HG02852 (cell line): ENCODE results near the gene UBA3.

Experiments used
- ATAC-seq: cut with Tn5 transposase; IDR thresholded peaks from one replicate; pipeline ENCODE4 v1.9.1; 2021; ENCODE audit warnings: mild to moderate bottlenecking, moderate library complexity; ENCODE audit not compliant: unreplicated experiment

UBA3 gene

GRCh38 chr3:69079269-69080159 is 651 bp downstream of the UBA3 start:
- peak; percentile 11 for ATAC-seq

DNA sequence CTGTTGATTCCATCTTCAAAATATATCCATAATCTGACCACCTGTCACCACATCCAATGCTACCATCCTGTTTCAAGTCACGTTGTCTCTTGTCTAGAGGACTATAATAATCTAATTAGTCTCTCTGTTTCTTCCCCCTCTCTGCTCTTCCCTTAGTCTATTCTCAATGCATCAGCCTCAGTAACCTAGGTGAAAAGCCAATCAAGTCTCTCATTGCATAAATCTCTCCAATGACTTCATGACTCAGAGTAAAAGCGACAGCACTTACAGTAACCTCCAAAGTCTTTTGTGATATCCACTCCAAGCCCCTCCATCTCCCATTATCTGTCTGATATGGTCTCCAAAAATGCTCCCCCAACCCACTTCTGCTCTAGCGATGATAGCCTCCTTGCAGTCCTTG is 7.2 kb downstream of the UBA3 start:
- no peak for ATAC-seq

GRCh38 chr3:69066121-69066520 is 14.0 kb downstream of the UBA3 start:
- no peak for ATAC-seq

- no peak for ATAC-seq
Observed at GRCh38 chr3:69065318-69065964, 14.7 kb downstream of the UBA3 start.

- no peak for ATAC-seq
Observed at GRCh38 chr3:69063636-69064035, 16.5 kb downstream of the UBA3 start.

- ATAC-seq = no peak
Observed at GRCh38 chr3:69059688-69060087, 20.5 kb downstream of the UBA3 start.

GRCh38 chr3:69058947-69059224 is 21.3 kb downstream of the UBA3 start:
- no peak for ATAC-seq

DNA sequence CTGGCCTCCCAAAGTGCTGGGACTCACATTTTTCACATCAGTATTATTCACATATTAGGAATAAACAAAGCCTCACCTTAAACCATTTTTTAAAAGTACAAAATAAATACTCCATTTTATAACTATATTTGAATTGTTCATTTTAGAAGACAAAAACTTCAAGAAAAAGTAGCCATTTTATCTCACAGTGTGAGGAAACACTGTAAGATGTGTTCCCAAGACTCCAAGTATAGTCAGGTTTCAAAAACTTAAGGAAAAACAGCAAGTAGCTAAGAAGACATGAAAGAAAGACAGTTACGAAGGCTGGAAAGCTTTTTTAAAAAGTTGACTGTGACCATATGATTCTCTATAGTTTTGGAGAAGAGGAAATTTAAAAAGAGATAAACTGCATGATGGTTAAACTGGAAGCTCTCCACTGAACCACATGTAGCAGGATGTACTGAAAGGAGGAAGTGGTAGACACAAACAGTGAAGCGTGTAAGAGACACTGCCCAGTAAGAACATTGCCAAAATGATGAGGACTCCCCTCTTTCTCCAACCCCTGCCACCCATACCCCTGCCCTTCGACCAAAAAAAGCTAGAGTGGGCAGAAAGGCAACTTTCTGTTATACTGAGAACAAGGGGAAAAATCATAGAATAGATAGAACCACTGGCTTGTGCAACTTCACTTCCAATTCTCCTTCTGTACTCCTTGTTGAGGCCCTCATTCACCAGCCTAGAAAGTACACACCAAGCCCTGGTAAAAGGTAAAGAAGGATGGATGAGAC is 21.8 kb downstream of the UBA3 start:
- ATAC-seq = peak; percentile 97

GRCh38 chr3:69052472-69052898 is 27.7 kb downstream of the UBA3 start:
- peak; percentile 4 for ATAC-seq

DNA sequence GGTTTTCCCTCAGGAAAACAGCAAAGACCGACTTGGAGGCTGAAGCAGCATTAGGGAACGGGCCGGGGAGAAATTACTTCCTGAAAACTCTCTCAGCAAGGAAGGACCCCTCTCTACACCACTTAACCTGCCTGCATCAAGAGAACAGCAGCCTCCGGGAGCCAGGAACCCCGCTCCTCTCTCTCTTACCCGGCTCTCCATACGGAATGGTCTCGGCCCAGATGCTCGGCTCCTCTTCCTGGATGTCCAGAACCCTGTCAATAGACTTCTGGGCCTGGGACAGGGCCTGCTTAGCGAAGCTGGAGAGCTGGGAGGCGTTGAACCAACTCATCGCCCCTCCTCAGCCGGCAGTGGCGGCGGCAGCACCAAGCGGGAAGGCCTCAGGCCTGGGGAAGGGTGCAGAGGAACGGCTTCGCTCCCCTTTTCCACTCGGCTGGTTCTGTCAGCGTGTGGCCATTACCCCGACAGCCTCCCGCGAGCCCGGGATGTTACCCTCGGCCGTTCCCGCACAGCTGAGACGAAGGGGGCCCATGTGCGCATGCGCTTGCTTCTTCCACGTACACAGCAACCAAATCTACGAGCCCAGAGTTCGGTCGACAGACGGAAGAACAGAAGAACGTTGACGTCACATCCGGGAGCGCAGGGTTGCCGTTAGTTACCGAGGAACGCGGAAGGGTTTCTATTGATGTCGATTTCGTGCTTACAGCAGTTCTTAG is 28.3 kb downstream of the UBA3 start, which contains the start of gene TMF1:
Gene TMF1 (minus strand): TSS at position 578 of the 716 bp plus-strand sequence. CDS start 247 bp downstream, at position 331.
- peak; percentile 96 for ATAC-seq

GRCh38 chr3:69048990-69049389 is 31.2 kb downstream of the UBA3 start:
- ATAC-seq = no peak

DNA sequence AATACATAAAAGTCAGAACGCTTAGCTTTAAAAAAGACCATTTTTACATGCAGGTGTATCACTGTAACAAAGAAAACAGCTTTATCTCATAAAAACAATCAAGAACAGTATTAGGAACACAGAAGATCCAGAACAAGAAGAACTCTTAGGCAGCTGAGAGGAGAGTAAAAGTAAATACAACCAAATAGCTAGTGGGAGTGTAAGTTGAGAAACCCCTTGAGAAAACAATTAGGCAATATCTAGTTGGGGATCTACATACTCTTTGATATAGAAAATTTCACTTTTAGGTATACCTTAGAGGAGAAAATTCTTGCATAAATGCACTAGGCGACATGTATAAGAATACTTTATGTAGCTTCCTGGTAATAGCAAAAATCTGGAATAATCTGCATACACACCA is 35.6 kb downstream of the UBA3 start:
- ATAC-seq = no peak

GRCh38 chr3:69033470-69033869 is 46.7 kb downstream of the UBA3 start:
- no peak for ATAC-seq

GRCh38 chr3:69032737-69033136 is 47.4 kb downstream of the UBA3 start:
- ATAC-seq = no peak

DNA sequence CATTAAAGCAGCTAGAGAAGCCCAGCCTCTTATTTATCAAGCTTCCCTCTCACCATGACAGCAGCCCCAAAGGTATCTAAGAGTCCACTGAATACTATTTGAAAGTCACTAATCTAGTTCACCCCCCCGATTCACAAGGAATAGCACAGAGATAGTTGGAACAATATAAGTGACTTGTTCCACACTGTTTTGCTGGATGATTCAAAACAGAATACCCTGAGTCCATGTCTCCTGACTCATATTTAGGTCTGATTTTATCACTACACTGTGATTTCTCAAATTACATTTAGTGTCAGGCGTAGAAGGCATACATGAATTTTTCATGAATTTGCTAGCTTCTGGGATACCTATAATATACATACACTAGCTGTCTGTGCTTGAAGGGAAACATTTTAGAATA is 48.0 kb downstream of the UBA3 start:
- ATAC-seq = no peak

DNA sequence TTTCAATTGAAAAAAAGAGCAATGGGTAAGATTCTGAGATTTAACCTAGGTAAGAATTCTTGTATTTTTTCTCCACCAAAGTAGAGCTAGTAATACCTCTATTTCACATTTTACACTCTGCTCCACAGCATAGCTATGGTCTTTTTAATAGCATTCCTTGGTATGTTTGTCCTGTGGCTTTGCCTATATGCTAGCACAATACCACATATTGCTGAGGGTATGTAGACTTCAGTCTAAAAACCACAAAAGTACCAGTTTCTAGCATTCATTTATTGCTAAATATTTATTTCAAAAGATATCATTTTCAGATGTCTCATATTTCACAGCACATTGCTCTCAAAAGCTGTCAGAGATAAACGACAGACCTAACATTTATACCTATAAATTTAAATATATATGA is 48.5 kb downstream of the UBA3 start:
- ATAC-seq = no peak

DNA sequence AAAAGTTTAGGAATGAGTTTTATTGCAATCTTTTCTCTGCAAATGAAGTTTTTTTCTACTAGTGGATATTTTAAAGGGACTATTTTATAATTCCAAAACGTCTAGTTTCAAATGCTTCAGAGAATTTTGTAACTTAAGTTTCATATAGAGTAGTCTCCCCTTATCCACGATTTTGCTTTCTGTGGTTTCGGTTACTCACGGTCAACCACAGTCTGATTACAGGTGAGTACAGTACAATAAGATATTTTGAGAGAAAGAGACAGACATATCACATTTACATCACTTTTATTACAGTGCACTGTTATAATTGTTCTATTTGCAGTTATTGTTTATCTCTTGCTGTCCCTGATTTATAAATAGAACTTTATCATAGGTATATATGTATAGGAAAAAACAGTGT is 59.3 kb downstream of the UBA3 start:
- ATAC-seq = no peak

DNA sequence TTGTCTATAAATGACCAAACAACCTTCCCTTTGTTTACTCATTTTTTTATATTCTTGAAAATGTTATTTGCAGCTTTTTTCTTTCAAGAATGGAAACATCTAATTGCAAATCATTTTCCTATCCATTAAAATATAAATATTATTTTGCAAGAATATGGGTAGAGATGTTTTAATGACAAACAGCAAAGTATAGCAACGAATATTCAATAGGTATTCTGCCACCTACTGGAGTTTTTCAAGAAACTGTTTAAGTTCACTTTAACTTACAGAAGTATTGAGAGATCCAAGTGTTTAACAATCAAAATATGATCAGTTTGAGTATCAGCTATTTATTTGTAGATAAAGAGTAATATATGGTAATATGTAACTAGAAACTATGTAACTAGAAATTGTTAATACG is 59.7 kb downstream of the UBA3 start:
- no peak for ATAC-seq

DNA sequence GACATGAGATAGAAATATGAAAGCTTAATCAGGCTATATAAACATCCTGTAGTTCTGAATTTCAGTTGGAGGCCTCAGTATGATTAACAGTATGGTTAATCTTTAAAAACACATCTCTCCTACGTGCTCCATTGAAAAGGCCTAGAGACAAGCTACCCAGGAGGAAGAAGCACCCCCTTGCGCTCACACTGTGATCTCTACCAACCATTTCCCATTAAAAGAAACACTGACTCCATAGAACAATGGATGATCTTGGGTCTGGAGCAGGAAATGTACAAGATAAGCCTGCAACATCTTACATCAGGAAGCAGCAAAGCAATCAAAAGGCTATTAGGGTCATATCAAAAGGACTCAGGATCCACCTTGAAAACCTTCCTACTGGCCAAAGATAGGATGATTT is 63.3 kb downstream of the UBA3 start:
- ATAC-seq = no peak

GRCh38 chr3:69016102-69016501 is 64.1 kb downstream of the UBA3 start:
- ATAC-seq = no peak

- ATAC-seq = no peak
Observed at GRCh38 chr3:69014022-69014580, 66.1 kb downstream of the UBA3 start.
